ENCODE data around the gene DVL1.

DNA sequence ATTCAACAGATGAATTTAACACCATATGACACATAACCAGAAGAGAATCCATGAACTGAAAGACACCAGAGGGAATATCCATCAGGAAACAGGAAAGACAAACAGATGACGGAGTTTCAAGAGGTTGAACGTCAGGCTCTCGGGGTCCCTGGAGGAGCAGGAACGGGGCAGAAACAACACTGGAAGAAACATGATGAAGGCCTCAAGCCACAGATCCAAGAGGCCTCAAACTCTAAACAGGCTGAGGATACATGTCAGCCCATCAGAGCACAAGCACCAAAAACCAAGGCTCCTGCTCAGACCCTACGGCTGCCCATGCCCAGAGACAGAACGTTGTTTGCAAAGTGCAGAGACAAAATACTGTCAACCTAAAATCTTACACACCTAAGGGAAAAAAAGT is 31.8 kb downstream of the DVL1 start:
- no peak for TF ChIP-seq NCOR1 (IDR thresholded peaks at IDR 0.05; ENCODE audit: borderline replicate concordance, low read length)
- TF ChIP-seq PRDM10 (CRISPR knock-in tag; IDR thresholded peaks at IDR 0.05; ENCODE audit: low read depth): no peak
- TF ChIP-seq JDP2 (CRISPR knock-in tag; IDR thresholded peaks at IDR 0.05; ENCODE audit: borderline replicate concordance): no peak

Measured in HepG2 (cell line).